K562 (cell line): ENCODE data around the gene FKBP11.

ENCODE experiments used
- HDAC2 ChIP-seq: fragments of 450-650 bp; IDR thresholded peaks from 2 replicates; pipeline ENCODE4 v1.6.1; 2016; ENCODE audit warnings: mild to moderate bottlenecking
- JUND ChIP-seq, 2 experiments: IDR thresholded peaks; 2 replicates in 1 of 2; 3 replicates in 1 of 2; pipeline ENCODE4 v1.6.1; 2011; ENCODE audit warnings: borderline replicate concordance in 2 of 2, low read depth in 2 of 2, low read length in 2 of 2, improper control_type of control experiment in 1 of 2, missing biosample characterization in 1 of 2, missing genetic modification characterization in 1 of 2, missing genetic modification reagents in 1 of 2
- LEF1 ChIP-seq: fragments of 450-650 bp; IDR thresholded peaks from 2 replicates; pipeline ENCODE4 v1.6.1; 2016; ENCODE audit warnings: mild to moderate bottlenecking
- MAX ChIP-seq: sonication (generic); formaldehyde crosslinking; IDR thresholded peaks from 2 replicates; pipeline ENCODE4 v1.9.0; 2022; ENCODE audit warnings: mild to moderate bottlenecking, missing genetic modification reagents
- REST ChIP-seq, 2 experiments: fragments of 450-650 bp; formaldehyde crosslinking in 1 of 2; IDR thresholded peaks; 2 replicates each; pipeline versions ENCODE4 v1.4.0 to v1.6.1; 2014 to 2020; ENCODE audit warnings: mild to moderate bottlenecking in 2 of 2, borderline replicate concordance in 1 of 2, low read depth in 1 of 2
- SMARCC2 ChIP-seq: fragments of 450-650 bp; IDR thresholded peaks from 2 replicates; pipeline ENCODE4 v1.6.1; 2017; ENCODE audit warnings: antibody characterized with exemption, moderate library complexity, mild to moderate bottlenecking, low read depth
- SMC3 ChIP-seq: conservative IDR thresholded peaks from 2 replicates; pipeline ENCODE4 v1.6.1; 2011; ENCODE audit warnings: low read depth, low read length, improper control_type of control experiment; ENCODE audit not compliant: insufficient read depth
- TAL1 ChIP-seq: fragments of 450-650 bp; IDR thresholded peaks from 2 replicates; pipeline ENCODE4 v1.6.1; 2016; ENCODE audit warnings: mild to moderate bottlenecking
- U2AF1 ChIP-seq: fragments of 200-400 bp; formaldehyde crosslinking; optimal IDR thresholded peaks from 2 replicates; pipeline ENCODE3; 2017; ENCODE audit warnings: mild to moderate bottlenecking, low read depth, low read length, moderate library complexity
- ZNF121 ChIP-seq: sonication (generic); formaldehyde crosslinking; conservative IDR thresholded peaks from 2 replicates; pipeline ENCODE4 v1.8.0; 2022; ENCODE audit warnings: missing genetic modification reagents
- ZNF436 ChIP-seq: fragments of 250-450, 450-650 bp; sonication (Bioruptor Pico); formaldehyde crosslinking; IDR thresholded peaks from 2 replicates; pipeline ENCODE4 v1.7.0; 2020; ENCODE audit warnings: mild to moderate bottlenecking

- TF ChIP-seq JUND (IDR thresholded peaks at IDR 0.05; ENCODE audit: borderline replicate concordance, low read depth, low read length) (no peak), JUND (tag; IDR thresholded peaks at IDR 0.05; ENCODE audit: borderline replicate concordance, low read depth, low read length) (no peak), ZNF436 (no peak), U2AF1 (no peak), HDAC2 (no peak), SMARCC2 (no peak), ZNF121 (no peak), SMC3 (no peak), LEF1 (no peak), REST (IDR thresholded peaks at IDR 0.05; ENCODE audit: borderline replicate concordance) (no peak), REST (CRISPR knock-in tag; IDR thresholded peaks at IDR 0.05; ENCODE audit: low read depth) (no peak), MAX (CRISPR knock-in tag) (no peak), TAL1 (no peak)
Observed at GRCh38 chr12:48934312-48934706, 9.0 kb upstream of the FKBP11 start.
